ENCODE results near the gene RECQL. TPM values are rescaled to one million over a fixed set of nuclear protein-coding genes. Genes with fewer than 3 reads are reported as not detected.

Gene RECQL
- total RNA-seq, 1 experiment from 2014 or later = 21.3 TPM

GRCh38 chr12:21547437-21547836 is 46.0 kb upstream of the RECQL start:
- ATAC-seq (no peak), DNase-seq (ENCODE audit: low read depth, low spot score) (no peak)
- Histone ChIP-seq H2AFZ (ENCODE audit: low read depth, low read length, poor library complexity, severe bottlenecking) (no peak overlapping the region), H3K9ac (ENCODE audit: low read length) (no peak overlapping the region), H3K4me3 (replicated peaks in 1 of 2; ENCODE audit: low read depth in 1 of 2, low read length in 2 of 2) (no peak overlapping the region), H4K20me1 (ENCODE audit: insufficient read depth) (no peaks in the 10 kb centered on the region), H3K9me2 (ENCODE audit: insufficient read depth) (no peaks in the 10 kb centered on the region), H3K4me2 (ENCODE audit: low read length) (no peak overlapping the region), H3K79me2 (ENCODE audit: insufficient read depth, low read length) (no peaks in the 10 kb centered on the region), H3K36me3 (ENCODE audit: control insufficient read depth in 1 of 2, insufficient read depth in 2 of 2, low read length in 2 of 2) (no peaks in the 10 kb centered on the region), H3K9me3 (ENCODE audit: control insufficient read depth in 1 of 2, insufficient read depth in 1 of 2, low read depth in 1 of 2, low read length in 2 of 2) (no peaks in the 10 kb centered on the region), H3K4me1 (ENCODE audit: control insufficient read depth in 1 of 2, insufficient read depth in 2 of 2, low read length in 2 of 2) (no peaks in the 10 kb centered on the region), H3K27ac (ENCODE audit: low read depth, low read length) (no peak overlapping the region), H3K27me3 (ENCODE audit: insufficient read depth, low read length) (no peaks in the 10 kb centered on the region)
- ChIA-PET CTCF (no interaction called here), RAD21 (ENCODE audit: low non-redundant PET in 1 of 2, low total read pairs in 2 of 2, uncharacterized antibody in 2 of 2, unreplicated experiment in 2 of 2) (no interaction called here), POLR2A (no interaction called here)
- BruUV-seq (replicated peaks) = no TSS peak
- intact Hi-C loops (cut with micrococcal nuclease) = no loop called here
- no peak for TF ChIP-seq EZH2 (IDR thresholded peaks at IDR 0.05)

- Histone ChIP-seq H3K36me3 (ENCODE audit: control insufficient read depth in 1 of 2, insufficient read depth in 2 of 2, low read length in 2 of 2) (no peaks in the 10 kb centered on the region), H3K4me1 (ENCODE audit: control insufficient read depth in 1 of 2, insufficient read depth in 2 of 2, low read length in 2 of 2) (no peaks in the 10 kb centered on the region), H3K9me2 (ENCODE audit: insufficient read depth) (no peaks in the 10 kb centered on the region), H2AFZ (ENCODE audit: low read depth, low read length, poor library complexity, severe bottlenecking) (no peak overlapping the region), H3K9me3 (ENCODE audit: control insufficient read depth in 1 of 2, insufficient read depth in 1 of 2, low read depth in 1 of 2, low read length in 2 of 2) (no peaks in the 10 kb centered on the region), H4K20me1 (ENCODE audit: insufficient read depth) (no peaks in the 10 kb centered on the region), H3K4me2 (ENCODE audit: low read length) (no peak overlapping the region), H3K27ac (ENCODE audit: low read depth, low read length) (no peak overlapping the region), H3K79me2 (ENCODE audit: insufficient read depth, low read length) (no peaks in the 10 kb centered on the region), H3K4me3 (replicated peaks in 1 of 2; ENCODE audit: low read depth in 1 of 2, low read length in 2 of 2) (no peak overlapping the region), H3K27me3 (ENCODE audit: insufficient read depth, low read length) (no peaks in the 10 kb centered on the region), H3K9ac (ENCODE audit: low read length) (no peak overlapping the region)
- ATAC-seq = no peak
- POLR2A ChIA-PET = no interaction called here
- BruUV-seq (replicated peaks) = no TSS peak
- CTCF ChIA-PET = no interaction called here
- intact Hi-C loops (cut with micrococcal nuclease) = no loop called here
- no peak for DNase-seq (ENCODE audit: low read depth, low spot score)
- RAD21 ChIA-PET (ENCODE audit: low non-redundant PET in 1 of 2, low total read pairs in 2 of 2, uncharacterized antibody in 2 of 2, unreplicated experiment in 2 of 2) = no interaction called here
- no peak for TF ChIP-seq POLR2A (IDR thresholded peaks at IDR 0.05; ENCODE audit: borderline replicate concordance, extremely low read depth, insufficient read depth, insufficient read length)
- TF ChIP-seq RAD21 (IDR thresholded peaks at IDR 0.05; ENCODE audit: low read depth) = no peak
- TF ChIP-seq EZH2phosphoT487 (IDR thresholded peaks at IDR 0.05; ENCODE audit: borderline replicate concordance) = no peak
- TF ChIP-seq ELF1 (IDR thresholded peaks at IDR 0.05; ENCODE audit: borderline replicate concordance, low read depth) = no peak
- TF ChIP-seq ZNF274 (IDR thresholded peaks at IDR 0.05; ENCODE audit: low read depth, low read length) = no peak
- no peak for TF ChIP-seq POLR2AphosphoS5 (IDR thresholded peaks at IDR 0.05; ENCODE audit: low read depth, low read length)
- TF ChIP-seq ZFX (IDR thresholded peaks at IDR 0.05) = no peak
- no peak for TF ChIP-seq ATF3 (IDR thresholded peaks at IDR 0.05)
- TF ChIP-seq EGR1 (IDR thresholded peaks at IDR 0.05; ENCODE audit: low read depth) = no peak
- TF ChIP-seq CBX3 (IDR thresholded peaks at IDR 0.05; ENCODE audit: low read depth) = no peak
- no peak for TF ChIP-seq ZBTB33 (IDR thresholded peaks at IDR 0.05; ENCODE audit: extremely low read depth, insufficient replicate concordance, low read length)
- no peak for TF ChIP-seq TCF7L2 (IDR thresholded peaks at IDR 0.05; ENCODE audit: borderline replicate concordance, extremely low read depth, insufficient read depth, insufficient read length)
- no peak for TF ChIP-seq SIN3A (IDR thresholded peaks at IDR 0.05; ENCODE audit: low read depth)
- TF ChIP-seq CTCF (IDR thresholded peaks at IDR 0.05 in 2 of 3, conservative IDR thresholded peaks at IDR 0.05 in 1 of 3; ENCODE audit: borderline replicate concordance in 1 of 3, insufficient read depth in 1 of 3, low read depth in 2 of 3, low read length in 2 of 3) = no peak
Observed at GRCh38 chr12:21546716-21547115, 45.3 kb upstream of the RECQL start.

Data from HCT116 (cell line).